ENCODE data around the gene STK10.

Gene STK10

GRCh38 chr5:172079876-172080275, 108.1 kb downstream of the STK10 start:
- no peak for DNase-seq

- DNase-seq: no peak
These were observed 109.2 kb downstream of the STK10 start for GRCh38 chr5:172078726-172079345.

- no peak for DNase-seq
These were observed 110.2 kb downstream of the STK10 start for GRCh38 chr5:172077664-172078425.

- no peak for DNase-seq
These were observed 111.2 kb downstream of the STK10 start for GRCh38 chr5:172076761-172077244.

- DNase-seq: no peak
These were observed 112.4 kb downstream of the STK10 start for GRCh38 chr5:172075656-172076055.

- no peak for DNase-seq
These were observed 113.1 kb downstream of the STK10 start for GRCh38 chr5:172074896-172075295.

- DNase-seq: no peak
These were observed 116.6 kb downstream of the STK10 start for GRCh38 chr5:172071309-172071875.

- no peak for DNase-seq
These were observed 122.5 kb downstream of the STK10 start for GRCh38 chr5:172065431-172066065.

- no peak for DNase-seq
These were observed 123.3 kb downstream of the STK10 start for GRCh38 chr5:172064766-172065165.

GRCh38 chr5:172064358-172064757, 123.7 kb downstream of the STK10 start:
- no peak for DNase-seq

- DNase-seq: no peak
These were observed 124.4 kb downstream of the STK10 start for GRCh38 chr5:172063463-172064235.

GRCh38 chr5:172059661-172060100, 128.3 kb downstream of the STK10 start:
- no peak for DNase-seq

- DNase-seq: no peak
These were observed 129.9 kb downstream of the STK10 start for GRCh38 chr5:172058088-172058487.

- no peak for DNase-seq
These were observed 132.0 kb downstream of the STK10 start for GRCh38 chr5:172055996-172056395.

GRCh38 chr5:172055421-172055820, 132.6 kb downstream of the STK10 start:
- no peak for DNase-seq

GRCh38 chr5:172054611-172055153, 133.3 kb downstream of the STK10 start:
- DNase-seq: no peak

- no peak for DNase-seq
These were observed 135.4 kb downstream of the STK10 start for GRCh38 chr5:172052450-172053236.

GRCh38 chr5:172051643-172052339, 136.2 kb downstream of the STK10 start:
- no peak for DNase-seq

GRCh38 chr5:172050080-172050479, 137.9 kb downstream of the STK10 start:
- DNase-seq: no peak

- no peak for DNase-seq
These were observed 138.7 kb downstream of the STK10 start for GRCh38 chr5:172049226-172049796.

Data from DMS153 (cell line).